HepG2 (cell line): Measurements from ENCODE around the gene GANC. TPM values are rescaled to one million over a fixed set of nuclear protein-coding genes. Genes with fewer than 3 reads are reported as not detected.

Experiments used
- ATAC-seq: fragments of 200-7000 bp; cut with Tn5 transposase; 3 replicates; pipeline ENCODE4 v1.9.1; 2020; ENCODE audit warnings: mild to moderate bottlenecking, moderate library complexity
- Bru-seq: library from RNA; stranded (reverse); fragments of 400-500 nt; gene quantifications from one replicate; lab custom pipeline; 2021; lab: Mats Ljungman, UMichigan
- BruChase-seq, 2 experiments: library from RNA; stranded (reverse); fragments of 400-500 nt; gene quantifications; one replicate each; lab custom pipeline; 2021; lab: Mats Ljungman, UMichigan
- BruUV-seq: library from RNA; stranded (reverse); fragments of 400-500 nt; replicated peaks from 2 replicates; lab custom pipeline; 2021; lab: Mats Ljungman, UMichigan
- CTCF ChIA-PET: fragments of 300-600 bp; formaldehyde crosslinking; extraction: SDS; loops from one replicate; lab custom pipeline; 2021; ENCODE audit warnings: low total read pairs, inconsistent platforms, low intra/inter-chr PET ratio; lab: Yijun Ruan, JAX
- POLR2A ChIA-PET: fragments of 350-600 bp; sonication (Branson Sonifier 250); formaldehyde crosslinking; loops from one replicate; lab custom pipeline; 2020; ENCODE audit warnings: antibody characterized with exemption, inconsistent platforms; lab: Yijun Ruan, JAX
- DNase-seq: peaks from one replicate; pipeline ENCODE4 v3.0.0-alpha.2; 2015; ENCODE audit warnings: low spot score
- FAIRE-seq: peaks from 3 replicates; lab custom pipeline; 2011; peaks lifted over from hg19 to GRCh38; lab: Jason Lieb, UNC
- H2AFZ ChIP-seq: one replicate; pipeline ENCODE4 v1.6.1; 2011; ENCODE audit warnings: low read length, inconsistent platforms
- H3K27ac ChIP-seq: fragments of 300-600 bp; 3 replicates; pipeline ENCODE4 v1.8.0; 2011; ENCODE audit warnings: mixed run types, mild to moderate bottlenecking, mixed read lengths, low read length, inconsistent platforms; ENCODE audit not compliant: insufficient read depth; ENCODE audit errors: extremely low read length
- H3K27me3 ChIP-seq, 2 experiments: fragments of 200-600 bp in 1 of 2; 2 replicates in 1 of 2; 3 replicates in 1 of 2; pipeline versions ENCODE4 v1.6.0 to v1.8.0; 2011; ENCODE audit warnings: low read length in 2 of 2, mild to moderate bottlenecking in 2 of 2, moderate library complexity in 2 of 2, inconsistent platforms in 1 of 2; ENCODE audit not compliant: insufficient read depth in 2 of 2, control insufficient read depth in 1 of 2
- H3K36me3 ChIP-seq, 2 experiments: fragments of 200-600 bp in 1 of 2; replicated peaks in 1 of 2; 2 replicates in 1 of 2; 3 replicates in 1 of 2; pipeline versions ENCODE4 v1.5.1 to v1.8.0; 2011; ENCODE audit warnings: low read length in 2 of 2, inconsistent platforms in 1 of 2; ENCODE audit not compliant: insufficient read depth in 2 of 2, control insufficient read depth in 1 of 2
- H3K4me1 ChIP-seq: 2 replicates; pipeline ENCODE4 v1.5.1; 2012; ENCODE audit warnings: low read length, inconsistent platforms; ENCODE audit not compliant: insufficient read depth
- H3K4me2 ChIP-seq: 2 replicates; pipeline ENCODE4 v1.6.0; 2011; ENCODE audit warnings: low read depth, low read length, inconsistent platforms
- H3K4me3 ChIP-seq, 3 experiments: fragments of 200-600 bp in 1 of 3; sonication (generic), shearing (Covaris generic) in 1 of 3; replicated peaks in 1 of 3; 2 replicates each; pipeline ENCODE4 v1.5.1; 2011 to 2016; ENCODE audit warnings: low read length in 3 of 3, inconsistent platforms in 2 of 3, low read depth in 2 of 3, mild to moderate bottlenecking in 2 of 3, control low read depth in 1 of 3, mixed read lengths in 1 of 3; ENCODE audit not compliant: insufficient read depth in 1 of 3
- H3K79me2 ChIP-seq: one replicate; pipeline ENCODE4 v1.6.1; 2011; ENCODE audit warnings: low read length, inconsistent platforms; ENCODE audit not compliant: insufficient read depth
- H3K9ac ChIP-seq: 2 replicates; pipeline ENCODE4 v1.6.0; 2011; ENCODE audit warnings: mild to moderate bottlenecking, low read depth, low read length, inconsistent platforms; ENCODE audit not compliant: insufficient read depth
- H3K9me3 ChIP-seq: 2 replicates; pipeline ENCODE4 v1.5.1; 2012; ENCODE audit warnings: mild to moderate bottlenecking, low read length
- H4K20me1 ChIP-seq: 2 replicates; pipeline ENCODE4 v1.6.0; 2011; ENCODE audit warnings: inconsistent platforms, mild to moderate bottlenecking, low read length, moderate library complexity; ENCODE audit not compliant: insufficient read depth
- FUBP1 ChIP-seq: sonication (generic); formaldehyde crosslinking; IDR thresholded peaks from 2 replicates; pipeline ENCODE4 v1.5.1; 2020; ENCODE audit warnings: missing genetic modification reagents, mild to moderate bottlenecking, borderline replicate concordance
- HMG20B ChIP-seq: conservative IDR thresholded peaks from 2 replicates; pipeline ENCODE4 v1.6.1; 2016; ENCODE audit warnings: missing genetic modification reagents, missing compliant biosample characterization
- MLX ChIP-seq: IDR thresholded peaks from 2 replicates; pipeline ENCODE4 v1.6.1; 2016
- TAF1 ChIP-seq: sonication (generic); formaldehyde crosslinking; IDR thresholded peaks from 2 replicates; pipeline ENCODE4 v1.4.0; 2020; ENCODE audit warnings: missing genetic modification reagents
- ZFP41 ChIP-seq: sonication (generic); formaldehyde crosslinking; IDR thresholded peaks from 2 replicates; pipeline ENCODE4 v1.4.0; 2020; ENCODE audit warnings: mild to moderate bottlenecking, missing genetic modification reagents, borderline replicate concordance
- ZNF24 ChIP-seq: fragments of 450-650 bp; IDR thresholded peaks from 2 replicates; pipeline ENCODE4 v1.6.1; 2017; ENCODE audit warnings: antibody characterized with exemption, mild to moderate bottlenecking
- ZNF569 ChIP-seq: sonication (generic); formaldehyde crosslinking; IDR thresholded peaks from 2 replicates; pipeline ENCODE4 v1.5.0; 2020; ENCODE audit warnings: mild to moderate bottlenecking, missing genetic modification reagents, moderate library complexity, borderline replicate concordance
- ZNF609 ChIP-seq: sonication (generic); formaldehyde crosslinking; IDR thresholded peaks from 2 replicates; pipeline ENCODE4 v1.4.0; 2020; ENCODE audit warnings: mild to moderate bottlenecking, missing genetic modification reagents, borderline replicate concordance
- WGBS: methylation state at CpG from one replicate; pipeline ENCODE4 v1.1.6; 2017; ENCODE audit warnings: low lambda C conversion rate; 5-methylcytosine and 5-hydroxymethylcytosine counted together
- in situ Hi-C: cut with HindIII; loops from 2 replicates; pipeline ENCODE4 v1.10.0; 2017; ENCODE audit warnings: low pct_unique_long_range_greater_than_20kb; ENCODE audit not compliant: extremely low pct_ligation_motif_present
- intact Hi-C: fragments of 100-400 bp; cut with micrococcal nuclease; formaldehyde crosslinking; loops from one replicate; pipeline ENCODE4 v1.10.0; 2022; ENCODE audit not compliant: unreplicated experiment
- long read RNA-seq, 2 experiments: library from RNA in 1 of 2; library from polyadenylated mRNA in 1 of 2; stranded (forward) in 1 of 2; unstranded in 1 of 2; transcript quantifications; one replicate each; pipeline ENCODE4 v2.0.0, GENCODE V29; 2019 to 2022
- polyA minus RNA-seq, 3 experiments: library from RNA; depleted of rRNA, polyadenylated mRNA; stranded (reverse); fragments of >200 nt; gene quantifications; 2 replicates each; pipeline ENCODE4 v1.2.3, GENCODE V29; 2011; ENCODE audit warnings: low replicate concordance in 1 of 3
- polyA plus RNA-seq, 8 experiments: library from polyadenylated mRNA; depleted of rRNA in 3 of 8; stranded (reverse) in 7 of 8; unstranded in 1 of 8; fragments of >200 nt; fragmentation: Illumina TruSeq in 4 of 8; extraction: Trizol in 4 of 8; gene quantifications; 2 replicates each; pipeline versions ENCODE4 v1.2.1 to v1.2.3, GENCODE V29; 2011 to 2016; ENCODE audit warnings: low read depth in 4 of 8, missing spikeins in 1 of 8, mixed read lengths in 1 of 8; ENCODE audit not compliant: insufficient read depth in 1 of 8
- total RNA-seq, 5 experiments: library from RNA; depleted of rRNA; stranded (reverse); fragments of >200 nt; fragmentation: Illumina TruSeq; extraction: Trizol; gene quantifications; 2 replicates each; pipeline ENCODE4 v1.2.3, GENCODE V29; 2016; ENCODE audit warnings: low read depth in 1 of 5

Gene GANC
- total RNA-seq (2016; rRNA removed; fragmentation: Illumina TruSeq; extraction: Trizol): 21.0 and 25.8 TPM in 2 replicates
- total RNA-seq (2016; cell fraction: cytosol; rRNA removed; fragmentation: Illumina TruSeq; extraction: Trizol; ENCODE audit: low read depth): 9.8 TPM in 2 replicates
- total RNA-seq (2016; cell fraction: insoluble cytoplasmic fraction; rRNA removed; fragmentation: Illumina TruSeq; extraction: Trizol): 19.0 and 27.6 TPM in 2 replicates
- 14.0 and 14.8 TPM in 2 replicates for total RNA-seq (2016; cell fraction: membrane; rRNA removed; fragmentation: Illumina TruSeq; extraction: Trizol)
- 19.9 and 25.0 TPM in 2 replicates for total RNA-seq (2016; cell fraction: nucleus; rRNA removed; fragmentation: Illumina TruSeq; extraction: Trizol)
- polyA plus RNA-seq (2011; rRNA removed): 15.5 and 17.0 TPM in 2 replicates
- 7.5 and 9.8 TPM in 2 replicates for polyA plus RNA-seq (2011; cell fraction: cytosol; rRNA removed)
- 22.7 and 23.2 TPM in 2 replicates for polyA plus RNA-seq (2011; cell fraction: nucleus; rRNA removed)
- 13.7 and 17.9 TPM in 2 replicates for polyA plus RNA-seq (2012)
- polyA plus RNA-seq (2016; cell fraction: cytosol; fragmentation: Illumina TruSeq; extraction: Trizol; ENCODE audit: low read depth): 3.0 and 4.0 TPM in 2 replicates
- 18.6 and 21.0 TPM in 2 replicates for polyA plus RNA-seq (2016; cell fraction: insoluble cytoplasmic fraction; fragmentation: Illumina TruSeq; extraction: Trizol; ENCODE audit: low read depth)
- 8.0 and 9.1 TPM in 2 replicates for polyA plus RNA-seq (2016; cell fraction: membrane; fragmentation: Illumina TruSeq; extraction: Trizol; ENCODE audit: low read depth)
- polyA plus RNA-seq (2016; cell fraction: nucleus; fragmentation: Illumina TruSeq; extraction: Trizol; ENCODE audit: insufficient read depth, low read depth): 22.3 and 28.4 TPM in 2 replicates
- polyA minus RNA-seq (2011; rRNA and poly(A)+ RNA removed; ENCODE audit: low replicate concordance): 15.5 and 19.2 TPM in 2 replicates
- 6.4 and 7.0 TPM in 2 replicates for polyA minus RNA-seq (2011; cell fraction: cytosol; rRNA and poly(A)+ RNA removed)
- polyA minus RNA-seq (2011; cell fraction: nucleus; rRNA and poly(A)+ RNA removed): 31.2 and 34.4 TPM in 2 replicates
- percentile 49 among the genes with signal in this experiment for Bru-seq, nascent RNA
- percentile 51 among the genes with signal in this experiment for BruChase-seq, experiment 1, labeled RNA remaining after a 6-hour chase
- percentile 54 among the genes with signal in this experiment for BruChase-seq, experiment 2, labeled RNA remaining after a 2-hour chase
- long read RNA-seq, experiment 1, partial matches to known transcripts: 2 of 9 reads
- long read RNA-seq, experiment 1, other reads (novel, unspliced or antisense): 6 of 9 reads
- long read RNA-seq, experiment 2, partial matches to known transcripts: 3 of 14 reads
- long read RNA-seq, experiment 2, other reads (novel, unspliced or antisense): 7 of 14 reads

- Histone ChIP-seq H4K20me1 (peaks cover 8% of the 10 kb centered on the region; the same call in 1 of the 2 replicates), H3K36me3 (peaks cover 0 to 5% of the 10 kb centered on the region in 2 experiments; a peak in 3 of 5 replicates), H3K79me2 (peaks cover 60% of the 10 kb centered on the region), H3K4me3 (peak within 1 kb of the TSS; percentile 63 to 89 (median 80)), H3K9ac (peak within 1 kb of the TSS; percentile 95), H3K4me1 (peaks cover 40% of the 10 kb centered on the region), H3K27ac (peak within 1 kb of the TSS; percentile 98), H3K9me3 (no peaks in the 10 kb centered on the region), H2AFZ (peak within 1 kb of the TSS; percentile 89), H3K4me2 (peak within 1 kb of the TSS; percentile 89), H3K27me3 (no peaks in the 10 kb centered on the region; a peak in 1 of 5 replicates)
- FAIRE-seq (peak; percentile 58), ATAC-seq (peak; percentile 95), DNase-seq (peak; percentile 98)
- CTCF ChIA-PET: no interaction called here
- POLR2A ChIA-PET: interaction anchor here (0.6 to 2.0 kb wide), 26 partner anchors 9 to 568 kb away, joined by 3 to 28 read pairs (median 5); partner anchors contain the start of genes EHD4, SNAP23, STARD9 and VPS39
- in situ Hi-C loops (no loop called here), intact Hi-C loops (loop anchor here (2.0 to 5.0 kb wide), 2 partner anchors 112 to 199 kb away; no protein-coding TSS in a partner anchor)
- WGBS: under 1% methylated on average over 26 of the region's 52 CpGs
- BruUV-seq: TSS peak; percentile 76
- TF ChIP-seq FUBP1 (0 out of 2 replicates have a peak, but pooled peaks have one; percentile 55), ZNF609 (CRISPR knock-in tag) (peak; percentile 74), ZNF24 (no peak), ZNF569 (CRISPR knock-in tag) (no peak), HMG20B (CRISPR knock-in tag) (no peak; the same call in 1 of the 2 replicates), MLX (CRISPR knock-in tag) (no peak), ZFP41 (CRISPR knock-in tag) (no peak), TAF1 (peak; percentile 95)
These were observed at the start of gene GANC, which contains the start of gene TMEM87A for GRCh38 chr15:42272939-42273899. TSS of gene GANC (plus strand) at chr15:42273201. CDS start at chr15:42274482, 1,281 bp downstream. TSS of gene TMEM87A (minus strand) at chr15:42273433. CDS start at chr15:42273398, 35 bp downstream.
